ACC112 (cell line): ENCODE measurements around the gene WASF2.

Experiments used
- H2AFZ ChIP-seq: fragments of 200-600 bp; sonication (generic); one replicate; pipeline ENCODE4 v1.6.0; 2017; ENCODE audit warnings: antibody characterized with exemption, low read length; ENCODE audit not compliant: unreplicated experiment
- H3K27ac ChIP-seq: fragments of 200-600 bp; sonication (generic); 2 replicates; pipeline ENCODE4 v1.5.1; 2014; ENCODE audit warnings: low read depth, mild to moderate bottlenecking, antibody characterized with exemption, low read length, moderate library complexity
- H3K27me3 ChIP-seq: fragments of 200-600 bp; sonication (generic); 2 replicates; pipeline ENCODE4 v1.6.1; 2014; ENCODE audit warnings: mild to moderate bottlenecking, antibody characterized with exemption, low read length, moderate library complexity, mixed read lengths; ENCODE audit not compliant: insufficient read depth
- H3K36me3 ChIP-seq: fragments of 200-600 bp; sonication (generic); 2 replicates; pipeline ENCODE4 v1.6.1; 2016; ENCODE audit warnings: mild to moderate bottlenecking, antibody characterized with exemption, low read length, moderate library complexity, mixed read lengths; ENCODE audit not compliant: insufficient read depth
- H3K4me1 ChIP-seq: fragments of 200-600 bp; sonication (generic); one replicate; pipeline ENCODE4 v1.6.1; 2016; ENCODE audit warnings: low read length, mixed read lengths; ENCODE audit not compliant: insufficient read depth, unreplicated experiment, control insufficient read depth
- H3K4me3 ChIP-seq: fragments of 200-600 bp; sonication (generic); 2 replicates; pipeline ENCODE4 v1.5.1; 2014; ENCODE audit warnings: mild to moderate bottlenecking, low read depth, low read length
- H3K79me2 ChIP-seq: fragments of 200-600 bp; sonication (generic); one replicate; pipeline ENCODE4 v1.6.0; 2016; ENCODE audit warnings: low read length; ENCODE audit not compliant: control insufficient read depth, unreplicated experiment, insufficient read depth

The WASF2 gene

GRCh38 chr1:27527890-27528817 lies 38.2 kb upstream of the WASF2 start:
- H3K4me1 ChIP-seq: peaks cover 30% of the 10 kb centered on the region
- H2AFZ ChIP-seq: no peak overlapping the region
- H3K27me3 ChIP-seq: no peaks in the 10 kb centered on the region
- no peak overlapping the region; the same call in 1 of the 2 replicates for H3K27ac ChIP-seq
- no peaks in the 10 kb centered on the region for H3K36me3 ChIP-seq
- H3K4me3 ChIP-seq: peak overlapping the region; percentile 46
- no peaks in the 10 kb centered on the region for H3K79me2 ChIP-seq

GRCh38 chr1:27527223-27527889 lies 37.4 kb upstream of the WASF2 start:
- Histone ChIP-seq H3K4me3 (0 out of 2 replicates have a peak overlapping the region, but pooled peaks have one; percentile 46), H3K36me3 (no peaks in the 10 kb centered on the region), H2AFZ (no peak overlapping the region), H3K27me3 (no peaks in the 10 kb centered on the region), H3K79me2 (no peaks in the 10 kb centered on the region), H3K27ac (no peak overlapping the region), H3K4me1 (peaks cover 30% of the 10 kb centered on the region)

- H3K79me2 ChIP-seq: no peaks in the 10 kb centered on the region
- H3K27me3 ChIP-seq: no peaks in the 10 kb centered on the region
- H3K36me3 ChIP-seq: no peaks in the 10 kb centered on the region
- H2AFZ ChIP-seq: no peak overlapping the region
- H3K4me1 ChIP-seq: peaks cover 30% of the 10 kb centered on the region
- no peak overlapping the region for H3K4me3 ChIP-seq
- H3K27ac ChIP-seq: no peak overlapping the region
Observed at GRCh38 chr1:27526569-27527222, 36.7 kb upstream of the WASF2 start.

GRCh38 chr1:27525296-27526272 lies 35.6 kb upstream of the WASF2 start:
- Histone ChIP-seq H3K27ac (peak overlapping the region; percentile 21; the same call in 1 of the 2 replicates), H3K27me3 (no peaks in the 10 kb centered on the region), H2AFZ (no peak overlapping the region), H3K36me3 (no peaks in the 10 kb centered on the region), H3K4me1 (peaks cover 30% of the 10 kb centered on the region), H3K4me3 (no peak overlapping the region), H3K79me2 (no peaks in the 10 kb centered on the region)

- Histone ChIP-seq H3K27me3 (no peaks in the 10 kb centered on the region), H3K27ac (no peak overlapping the region), H2AFZ (no peak overlapping the region), H3K4me3 (no peak overlapping the region), H3K79me2 (no peaks in the 10 kb centered on the region), H3K36me3 (no peaks in the 10 kb centered on the region), H3K4me1 (peaks cover 18% of the 10 kb centered on the region)
Observed at GRCh38 chr1:27523337-27524020, 33.5 kb upstream of the WASF2 start.

GRCh38 chr1:27522432-27523336 lies 32.7 kb upstream of the WASF2 start:
- no peak overlapping the region for H2AFZ ChIP-seq
- no peaks in the 10 kb centered on the region for H3K79me2 ChIP-seq
- no peak overlapping the region for H3K4me3 ChIP-seq
- H3K27ac ChIP-seq: no peak overlapping the region
- H3K27me3 ChIP-seq: no peaks in the 10 kb centered on the region
- H3K4me1 ChIP-seq: peaks cover 14% of the 10 kb centered on the region
- no peaks in the 10 kb centered on the region for H3K36me3 ChIP-seq

GRCh38 chr1:27521861-27522431 lies 32.0 kb upstream of the WASF2 start:
- Histone ChIP-seq H3K36me3 (no peaks in the 10 kb centered on the region), H3K27ac (no peak overlapping the region), H3K4me3 (no peak overlapping the region), H2AFZ (no peak overlapping the region), H3K4me1 (peaks cover 14% of the 10 kb centered on the region), H3K27me3 (no peaks in the 10 kb centered on the region), H3K79me2 (no peaks in the 10 kb centered on the region)

- no peaks in the 10 kb centered on the region for H3K36me3 ChIP-seq
- no peaks in the 10 kb centered on the region for H3K27me3 ChIP-seq
- H3K4me3 ChIP-seq: no peak overlapping the region
- H3K4me1 ChIP-seq: peaks cover 14% of the 10 kb centered on the region
- H3K79me2 ChIP-seq: no peaks in the 10 kb centered on the region
- no peak overlapping the region for H3K27ac ChIP-seq
- no peak overlapping the region for H2AFZ ChIP-seq
Observed at GRCh38 chr1:27521336-27521831, 31.4 kb upstream of the WASF2 start.
